AG09319 (cell line): ENCODE measurements around the gene QSOX1.

Source experiments
- DNase-seq: peaks from one replicate; pipeline ENCODE4 v3.0.0-alpha.2; 2010; ENCODE audit warnings: low read depth; ENCODE audit errors: extremely low read depth
- TF ChIP-seq, protein P1 (sequence below): IDR thresholded peaks from 2 replicates; pipeline ENCODE4 v1.5.1; 2011; ENCODE audit warnings: low read depth, mild to moderate bottlenecking, inconsistent platforms, low read length, moderate library complexity

QSOX1 gene

DNA sequence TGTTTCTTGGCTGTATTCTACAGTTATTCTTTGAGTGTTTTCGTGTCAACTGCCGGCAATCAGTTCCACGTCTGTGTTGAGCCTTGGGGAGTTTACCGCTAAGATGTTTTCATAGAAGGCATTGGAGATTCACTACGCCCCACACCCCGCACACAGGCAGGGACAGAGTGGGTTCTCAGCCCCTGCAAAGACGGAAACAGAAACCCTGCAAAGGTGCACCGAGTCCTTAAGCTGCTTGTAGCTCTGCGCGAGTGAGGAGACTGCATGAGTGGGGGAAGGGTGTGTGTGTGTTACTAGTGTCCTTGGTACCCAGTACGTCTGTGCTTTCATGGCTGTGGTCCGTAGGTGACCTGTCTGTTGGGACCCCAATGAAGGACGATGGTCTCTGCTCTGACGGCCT is 77.3 kb downstream of the QSOX1 start:
- no peak for DNase-seq
- TF ChIP-seq, protein P1, sequence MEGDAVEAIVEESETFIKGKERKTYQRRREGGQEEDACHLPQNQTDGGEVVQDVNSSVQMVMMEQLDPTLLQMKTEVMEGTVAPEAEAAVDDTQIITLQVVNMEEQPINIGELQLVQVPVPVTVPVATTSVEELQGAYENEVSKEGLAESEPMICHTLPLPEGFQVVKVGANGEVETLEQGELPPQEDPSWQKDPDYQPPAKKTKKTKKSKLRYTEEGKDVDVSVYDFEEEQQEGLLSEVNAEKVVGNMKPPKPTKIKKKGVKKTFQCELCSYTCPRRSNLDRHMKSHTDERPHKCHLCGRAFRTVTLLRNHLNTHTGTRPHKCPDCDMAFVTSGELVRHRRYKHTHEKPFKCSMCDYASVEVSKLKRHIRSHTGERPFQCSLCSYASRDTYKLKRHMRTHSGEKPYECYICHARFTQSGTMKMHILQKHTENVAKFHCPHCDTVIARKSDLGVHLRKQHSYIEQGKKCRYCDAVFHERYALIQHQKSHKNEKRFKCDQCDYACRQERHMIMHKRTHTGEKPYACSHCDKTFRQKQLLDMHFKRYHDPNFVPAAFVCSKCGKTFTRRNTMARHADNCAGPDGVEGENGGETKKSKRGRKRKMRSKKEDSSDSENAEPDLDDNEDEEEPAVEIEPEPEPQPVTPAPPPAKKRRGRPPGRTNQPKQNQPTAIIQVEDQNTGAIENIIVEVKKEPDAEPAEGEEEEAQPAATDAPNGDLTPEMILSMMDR, result no peak

DNA sequence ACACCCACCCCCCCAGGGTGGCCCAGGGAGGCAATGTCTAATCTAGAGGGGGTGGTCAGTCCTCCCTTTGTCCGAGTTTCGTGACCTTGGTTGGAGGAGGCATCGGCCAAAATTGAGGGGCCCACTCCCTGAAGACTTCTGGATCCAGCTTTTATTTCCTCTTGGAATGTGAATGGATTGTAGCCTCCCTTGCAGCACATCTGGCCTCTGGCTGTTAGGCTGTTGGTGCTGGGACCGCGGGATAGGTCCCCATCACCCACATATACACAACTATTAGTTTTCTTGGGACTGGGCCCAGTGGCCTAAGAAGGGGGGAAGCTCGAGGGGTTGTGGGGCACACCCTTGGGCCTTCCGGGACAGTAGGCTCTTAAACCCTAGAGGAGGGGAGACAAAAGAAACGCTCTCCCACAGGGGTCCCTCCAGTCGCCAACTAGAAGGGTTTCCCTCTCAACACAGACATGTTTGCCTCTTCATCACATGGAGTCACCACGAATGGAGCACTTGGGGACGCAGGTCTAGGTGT is 77.9 kb downstream of the QSOX1 start:
- TF ChIP-seq, protein P1, result no peak
- no peak for DNase-seq

DNA sequence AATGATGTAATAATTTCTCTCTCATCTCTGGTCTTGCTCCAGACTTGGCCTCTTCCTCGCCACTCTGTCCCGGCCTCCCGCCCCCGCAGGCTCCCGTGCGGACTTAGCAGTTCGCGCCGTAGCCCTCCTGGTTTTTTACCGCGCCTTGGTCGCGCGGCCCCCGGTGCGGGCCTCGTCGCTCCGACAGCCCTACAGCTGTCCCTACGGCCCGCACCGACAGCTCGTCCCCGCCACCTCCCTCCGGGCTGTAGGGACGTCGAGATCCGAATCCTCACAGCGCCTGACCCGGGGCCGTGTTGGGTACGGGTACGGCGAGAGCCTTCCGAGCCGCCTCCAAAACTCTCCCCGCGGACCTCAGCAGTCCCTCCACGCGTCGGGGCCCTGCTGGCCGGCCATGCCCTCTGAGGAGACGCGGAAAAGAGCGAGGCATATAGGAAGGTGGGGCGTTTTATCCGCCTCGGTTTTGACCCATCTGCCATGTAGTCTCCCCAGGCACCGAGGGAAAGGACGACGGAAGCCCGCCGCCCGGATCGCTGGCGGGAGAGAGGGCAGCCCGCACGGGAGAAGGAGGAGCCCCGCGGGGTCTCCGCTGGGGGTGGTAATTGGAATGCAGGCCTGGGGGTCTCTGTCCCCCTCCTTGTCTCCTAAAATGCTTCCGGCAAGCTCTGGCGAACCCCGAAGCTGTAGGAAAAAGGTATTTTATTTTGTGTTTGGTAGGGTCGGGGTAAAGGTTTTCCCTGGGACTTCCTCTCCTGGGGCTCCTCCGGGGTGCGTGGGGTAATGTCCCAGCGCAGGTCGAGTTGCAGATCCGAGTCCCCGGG is 78.7 kb downstream of the QSOX1 start:
- TF ChIP-seq, protein P1, result no peak
- DNase-seq, result no peak

DNA sequence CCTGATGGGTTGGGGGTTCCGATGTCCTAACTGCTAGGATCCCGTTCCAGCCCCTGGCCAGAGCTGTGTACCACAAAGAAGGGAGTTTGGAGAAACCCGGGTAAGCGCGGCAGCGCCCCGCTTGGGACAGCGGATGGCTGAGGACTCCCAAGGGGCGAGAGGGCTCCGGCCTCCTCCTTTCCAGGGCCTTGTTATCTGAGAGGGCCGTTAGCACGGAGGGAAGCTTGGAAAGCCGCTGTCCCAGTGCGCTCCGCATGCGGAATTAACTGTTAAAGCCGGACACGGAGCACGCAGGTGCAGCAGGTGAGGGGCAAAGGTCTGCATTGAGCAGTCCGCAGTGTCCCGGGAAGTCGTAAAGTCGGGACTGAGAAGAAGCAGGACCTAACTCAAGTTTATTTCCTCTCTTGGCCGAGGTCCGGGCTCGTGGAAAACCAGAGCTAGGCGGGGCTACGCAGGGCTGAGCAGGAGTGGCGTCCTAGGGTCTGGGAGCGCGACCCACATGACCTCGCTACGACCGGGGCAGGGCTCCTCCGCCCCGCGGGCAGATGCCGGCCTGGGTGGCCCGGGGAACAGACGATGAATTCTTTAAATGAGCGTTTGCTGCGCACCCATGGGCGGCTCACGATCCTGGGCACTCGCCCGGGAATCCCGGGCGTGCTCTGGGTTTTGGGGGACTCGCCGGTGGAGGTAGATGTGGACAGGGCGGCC is 79.9 kb downstream of the QSOX1 start:
- TF ChIP-seq, protein P1, result no peak
- no peak for DNase-seq

DNA sequence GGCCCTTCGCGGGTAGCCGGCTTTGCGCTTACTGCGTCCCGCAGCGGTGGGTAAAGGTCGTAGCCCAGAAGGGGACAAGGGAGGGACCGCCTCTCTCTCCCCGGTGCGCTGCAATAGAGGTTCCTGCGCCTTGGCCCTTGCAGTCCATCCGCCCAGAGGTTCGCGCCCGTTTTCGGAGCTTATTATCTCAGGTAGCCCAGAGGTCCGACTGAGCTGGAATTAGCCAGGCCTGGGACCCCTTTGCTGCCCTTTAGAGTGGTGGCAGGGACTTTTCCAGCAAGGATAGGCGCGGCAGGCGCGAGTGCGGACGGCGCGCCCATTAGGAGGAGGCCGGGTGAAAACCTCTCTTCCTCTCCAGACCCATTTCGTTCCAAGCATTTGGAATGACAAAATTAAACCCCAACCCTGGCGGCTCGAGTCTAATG is 80.4 kb downstream of the QSOX1 start:
- no peak for DNase-seq
- TF ChIP-seq, protein P1, result no peak

DNA sequence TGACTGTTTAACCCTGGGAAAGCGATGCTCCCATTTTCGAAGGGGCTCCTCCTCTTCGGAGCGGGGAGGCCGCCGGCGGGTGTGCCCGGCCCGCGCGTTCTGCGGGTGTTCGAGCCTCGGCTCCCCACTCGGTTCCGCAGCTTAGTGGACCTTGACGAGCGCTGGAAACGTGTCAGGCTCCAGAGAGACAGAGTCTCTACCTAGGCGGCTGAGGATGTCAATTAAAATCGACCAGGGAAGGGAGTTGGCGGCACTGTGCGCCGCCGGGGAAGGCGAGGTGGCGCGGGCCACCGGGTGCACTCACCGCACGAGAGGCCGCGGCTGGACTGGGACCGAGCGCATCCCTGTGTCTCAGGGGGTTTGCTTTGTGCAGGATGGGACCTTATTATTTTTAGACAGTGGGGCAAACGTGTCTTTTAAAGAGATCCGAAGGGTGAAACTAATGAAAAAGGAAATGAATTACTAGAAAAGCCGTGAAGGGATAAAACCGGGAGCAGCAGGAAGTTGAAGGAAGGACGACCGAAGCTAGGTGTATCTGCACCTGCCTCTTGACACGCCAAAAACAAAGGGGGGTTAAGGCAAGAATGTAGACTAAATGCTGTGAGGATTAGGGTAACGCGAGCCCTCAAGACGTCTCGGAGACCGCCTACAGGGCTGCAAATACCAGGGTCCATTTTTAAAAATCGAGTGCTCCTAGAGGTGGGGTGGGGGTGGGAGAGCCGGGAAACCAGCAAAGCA is 81.0 kb downstream of the QSOX1 start:
- no peak for DNase-seq
- TF ChIP-seq, protein P1, result no peak
